Stimulated activated CD4-positive, alpha-beta T cell treated with anti-CD3 and anti-CD28 coated beads, Interleukin-12 subunit alpha, Interleukin-12 subunit beta, amount 100 ng/mL, for 48 hours (primary cell): ENCODE data around the gene COPS2.

Experiments used
- DNase-seq, 3 donors: peaks; one replicate each; pipeline ENCODE4 v3.0.0-alpha.2; 2020; ENCODE audit warnings: low read depth in 2 of 3, low spot score in 1 of 3

The COPS2 gene

GRCh38 chr15:49163678-49164077, 8.3 kb upstream of the COPS2 start:
- no peak for DNase-seq

- DNase-seq: no peak
Observed at GRCh38 chr15:49155834-49156627, 632 bp upstream of the COPS2 start.

GRCh38 chr15:49154799-49155109, 645 bp downstream of the COPS2 start:
- no peak for DNase-seq

- DNase-seq: no peak
Observed at GRCh38 chr15:49154359-49154758, 1.0 kb downstream of the COPS2 start.

GRCh38 chr15:49152552-49153312, 2.7 kb downstream of the COPS2 start:
- DNase-seq: no peak

- DNase-seq: no peak
Observed at GRCh38 chr15:49151831-49152230, 3.6 kb downstream of the COPS2 start.

GRCh38 chr15:49148727-49149126, 6.7 kb downstream of the COPS2 start:
- no peak for DNase-seq

- no peak for DNase-seq
Observed at GRCh38 chr15:49148298-49148697, 7.1 kb downstream of the COPS2 start.

GRCh38 chr15:49145651-49146609, 9.5 kb downstream of the COPS2 start:
- DNase-seq: peak in 1 of 3 donors; percentile 26

GRCh38 chr15:49137861-49138260, 17.5 kb downstream of the COPS2 start:
- no peak for DNase-seq

GRCh38 chr15:49135911-49136310, 19.5 kb downstream of the COPS2 start:
- DNase-seq: no peak

GRCh38 chr15:49135342-49135857, 20.0 kb downstream of the COPS2 start:
- no peak for DNase-seq

- no peak for DNase-seq
Observed at GRCh38 chr15:49134683-49135341, 20.6 kb downstream of the COPS2 start.

- DNase-seq: no peak
Observed at GRCh38 chr15:49131403-49131802, 24.0 kb downstream of the COPS2 start.

- DNase-seq: no peak
Observed at GRCh38 chr15:49124371-49124770, 31.0 kb downstream of the COPS2 start.

GRCh38 chr15:49122541-49123062, 32.8 kb downstream of the COPS2 start:
- DNase-seq: no peak

GRCh38 chr15:49121901-49122300, 33.5 kb downstream of the COPS2 start:
- DNase-seq: no peak

- DNase-seq: no peak
Observed at GRCh38 chr15:49120832-49121231, 34.6 kb downstream of the COPS2 start.

- no peak for DNase-seq
Observed at GRCh38 chr15:49116108-49116857, 39.1 kb downstream of the COPS2 start.

- no peak for DNase-seq
Observed at GRCh38 chr15:49115062-49115461, 40.3 kb downstream of the COPS2 start.
